GM18951 (cell line): Measurements from ENCODE around the gene CERKL.

Experiments
- POLR2A ChIP-seq: IDR thresholded peaks from 4 replicates; pipeline ENCODE4 v1.6.1; 2011; ENCODE audit warnings: mild to moderate bottlenecking; ENCODE audit not compliant: insufficient read length, insufficient read depth; ENCODE audit errors: extremely low read depth
- in situ Hi-C: fragments of 300-500 bp; cut with MboI; formaldehyde crosslinking; loops from one replicate; pipeline ENCODE4 v1.12.0; 2022; ENCODE audit warnings: low sequenced_read_pairs, mixed read lengths, inconsistent platforms; ENCODE audit not compliant: unreplicated experiment

CERKL gene

GRCh38 chr2:181523756-181524155 lies 133.1 kb downstream of the CERKL start:
- no peak for TF ChIP-seq POLR2A
- in situ Hi-C loops, result no loop called here

GRCh38 chr2:181520253-181520652 lies 136.7 kb downstream of the CERKL start:
- TF ChIP-seq POLR2A, result no peak
- in situ Hi-C loops, result no loop called here

GRCh38 chr2:181517685-181518301 lies 139.1 kb downstream of the CERKL start:
- in situ Hi-C loops, result no loop called here
- no peak for TF ChIP-seq POLR2A

GRCh38 chr2:181516992-181517391 lies 139.9 kb downstream of the CERKL start:
- no peak for TF ChIP-seq POLR2A
- in situ Hi-C loops, result no loop called here

GRCh38 chr2:181515719-181516118 lies 141.2 kb downstream of the CERKL start:
- no peak for TF ChIP-seq POLR2A
- in situ Hi-C loops, result no loop called here

- in situ Hi-C loops, result no loop called here
- TF ChIP-seq POLR2A, result no peak
Measured at GRCh38 chr2:181500201-181500600, 156.7 kb downstream of the CERKL start.

GRCh38 chr2:181499231-181499630 lies 157.7 kb downstream of the CERKL start:
- no peak for TF ChIP-seq POLR2A
- in situ Hi-C loops, result no loop called here
